Naive B cell (primary cell): ENCODE measurements around the gene DNAH7. TPM values are rescaled to one million over a fixed set of nuclear protein-coding genes. Genes with fewer than 3 reads are reported as not detected.

Experiments
- ATAC-seq, 2 donors: fragments of 150-1000 bp; cut with Tn5 transposase; 2 replicates each; pipeline ENCODE4 v1.10.0; 2021; ENCODE audit warnings: low read depth in 2 of 2, mild to moderate bottlenecking in 2 of 2, moderate library complexity in 2 of 2
- DNase-seq: peaks from one replicate; pipeline ENCODE4 v3.0.0; 2022
- H3K27ac Mint-ChIP-seq, 6 donors: one replicate each; pipeline ENCODE4 v1.8.0; 2020 to 2022; ENCODE audit warnings: mild to moderate bottlenecking in 6 of 6, mixed read lengths in 6 of 6, moderate library complexity in 5 of 6, inconsistent platforms in 2 of 6
- H3K27me3 Mint-ChIP-seq, 3 donors: one replicate each; pipeline ENCODE4 v1.8.0; 2021 to 2022; ENCODE audit warnings: mixed read lengths in 3 of 3, mild to moderate bottlenecking in 1 of 3
- H3K36me3 Mint-ChIP-seq, 2 donors: one replicate each; pipeline ENCODE4 v1.8.0; 2020 to 2022; ENCODE audit warnings: mixed read lengths in 2 of 2, inconsistent platforms in 1 of 2, mild to moderate bottlenecking in 1 of 2
- H3K4me1 Mint-ChIP-seq, 3 donors: one replicate each; pipeline ENCODE4 v1.8.0; 2020 to 2022; ENCODE audit warnings: mixed read lengths in 3 of 3, inconsistent platforms in 1 of 3, mild to moderate bottlenecking in 1 of 3, moderate library complexity in 1 of 3
- H3K4me3 Mint-ChIP-seq, 8 donors: one replicate each; pipeline ENCODE4 v1.8.0; 2020 to 2022; ENCODE audit warnings: mild to moderate bottlenecking in 8 of 8, mixed read lengths in 8 of 8, moderate library complexity in 8 of 8, inconsistent platforms in 2 of 8
- H3K9me3 Mint-ChIP-seq, 7 donors: one replicate each; pipeline ENCODE4 v1.8.0; 2020 to 2022; ENCODE audit warnings: mixed read lengths in 7 of 7, mild to moderate bottlenecking in 5 of 7, inconsistent platforms in 2 of 7, moderate library complexity in 1 of 7
- polyA plus RNA-seq, 6 donors: library from polyadenylated mRNA; unstranded; fragments of 300-500 nt; fragmentation: Illumina TruSeq; gene quantifications; one replicate each; pipeline ENCODE4 v1.2.3, GENCODE V29; 2021; ENCODE audit warnings: low read depth in 6 of 6

The DNAH7 gene
- polyA plus RNA-seq, 6 donors from 2014 or later, result 0.43 to 0.53 TPM; not detected in 4

DNA sequence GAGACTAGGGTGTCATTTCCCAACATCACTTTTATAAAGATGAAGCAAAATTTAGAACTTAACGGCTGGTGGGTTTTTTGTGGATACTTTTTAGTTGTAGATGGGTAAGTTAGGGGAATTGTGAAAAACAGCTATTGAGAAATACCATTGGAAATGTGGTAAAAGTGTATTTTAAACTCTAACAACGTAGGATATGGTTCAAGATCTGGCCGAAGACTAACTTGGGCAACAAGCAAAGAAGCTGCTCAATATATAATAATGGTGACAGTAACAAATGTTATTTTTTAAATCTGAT, 1.6 kb downstream of the DNAH7 start:
- peak overlapping the region in 4 of 8 donors; percentile 33 to 80 (median 48) for H3K4me3 Mint-ChIP-seq
- ATAC-seq, result no peak

DNA sequence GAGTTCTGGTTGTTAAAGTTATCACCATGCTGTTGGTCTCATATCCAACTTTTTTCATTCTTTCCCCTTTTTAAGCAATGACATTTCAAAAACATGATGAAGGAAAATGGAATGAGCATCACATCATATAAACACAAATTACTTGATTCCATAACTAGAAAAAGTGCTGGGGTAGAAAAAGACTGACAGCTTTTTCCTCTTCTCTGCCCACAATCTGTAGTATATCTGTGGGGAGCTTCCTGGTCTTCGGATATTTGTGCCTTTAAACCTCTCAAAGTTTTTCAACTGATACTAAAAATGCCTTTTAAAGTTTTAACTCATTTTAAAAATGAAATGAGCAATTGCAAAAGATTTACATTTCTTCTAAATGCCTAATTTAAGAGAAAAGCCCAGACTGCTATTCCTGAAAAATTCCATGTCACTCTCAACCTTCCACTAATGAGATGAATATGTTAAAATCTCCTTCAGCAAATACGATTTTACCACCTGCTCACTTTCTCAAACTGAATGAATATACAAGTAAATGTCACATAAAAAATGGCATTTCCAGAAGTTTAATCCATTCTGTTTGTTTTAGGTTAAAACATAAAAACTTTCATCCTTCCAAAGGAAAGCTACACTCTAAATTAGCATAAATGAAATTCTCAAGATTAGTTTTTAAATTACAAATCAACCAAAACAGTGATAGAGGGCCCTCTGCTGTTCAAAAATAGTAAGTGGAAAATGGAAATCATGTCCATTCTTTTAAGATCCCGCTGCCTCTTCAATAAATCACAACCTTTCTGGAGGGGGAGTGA, 2.1 kb downstream of the DNAH7 start:
- ATAC-seq (no peak), DNase-seq (peak; percentile 33)
- Mint-ChIP-seq H3K4me3 (peak overlapping the region in 4 of 8 donors; percentile 33 to 80 (median 48)), H3K9me3 (no peaks in the 10 kb centered on the region), H3K4me1 (peaks cover 4 to 13% (median 12%) of the 10 kb centered on the region in 3 donors), H3K36me3 (no peaks in the 10 kb centered on the region), H3K27ac (peak overlapping the region in 4 of 6 donors; percentile 34 to 87 (median 79)), H3K27me3 (peaks cover 0 to 7% (median 0%) of the 10 kb centered on the region in 3 donors)

More for the DNA sequence above, 1.6 kb downstream of the DNAH7 start:
- H3K36me3 Mint-ChIP-seq, result no peaks in the 10 kb centered on the region
- H3K9me3 Mint-ChIP-seq, result no peaks in the 10 kb centered on the region
- DNase-seq, result no peak
- peaks cover 0 to 7% (median 0%) of the 10 kb centered on the region in 3 donors for H3K27me3 Mint-ChIP-seq
- peaks cover 4 to 13% (median 12%) of the 10 kb centered on the region in 3 donors for H3K4me1 Mint-ChIP-seq
- peak overlapping the region in 4 of 6 donors; percentile 34 to 87 (median 79) for H3K27ac Mint-ChIP-seq

DNA sequence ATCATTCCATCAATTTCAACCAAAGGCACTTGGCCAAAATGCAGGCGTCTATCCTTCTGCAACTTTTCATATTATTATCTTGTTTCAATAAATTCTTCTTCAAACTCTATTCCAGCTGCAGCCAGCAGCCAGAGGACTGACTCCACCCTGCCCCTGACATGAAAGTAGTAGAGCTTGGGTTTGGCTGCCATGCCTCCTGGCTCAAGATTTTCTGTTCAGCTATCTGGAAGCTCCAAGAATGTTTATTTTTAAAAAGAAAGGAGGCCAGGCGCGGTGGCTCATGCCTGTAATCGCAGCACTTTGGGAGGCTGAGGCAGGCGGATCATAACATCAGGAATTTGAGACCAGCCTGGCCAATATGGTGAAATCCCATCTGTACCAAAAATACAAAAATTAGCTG, 4.9 kb downstream of the DNAH7 start:
- peaks cover 4 to 12% (median 11%) of the 10 kb centered on the region in 3 donors for H3K4me1 Mint-ChIP-seq
- H3K27ac Mint-ChIP-seq, result peak overlapping the region in 1 of 6 donors; percentile 68
- DNase-seq (no peak), ATAC-seq (no peak)
- no peaks in the 10 kb centered on the region for H3K36me3 Mint-ChIP-seq
- H3K27me3 Mint-ChIP-seq, result peaks cover 0 to 7% (median 0%) of the 10 kb centered on the region in 3 donors
- no peak overlapping the region for H3K4me3 Mint-ChIP-seq
- H3K9me3 Mint-ChIP-seq, result no peaks in the 10 kb centered on the region

DNA sequence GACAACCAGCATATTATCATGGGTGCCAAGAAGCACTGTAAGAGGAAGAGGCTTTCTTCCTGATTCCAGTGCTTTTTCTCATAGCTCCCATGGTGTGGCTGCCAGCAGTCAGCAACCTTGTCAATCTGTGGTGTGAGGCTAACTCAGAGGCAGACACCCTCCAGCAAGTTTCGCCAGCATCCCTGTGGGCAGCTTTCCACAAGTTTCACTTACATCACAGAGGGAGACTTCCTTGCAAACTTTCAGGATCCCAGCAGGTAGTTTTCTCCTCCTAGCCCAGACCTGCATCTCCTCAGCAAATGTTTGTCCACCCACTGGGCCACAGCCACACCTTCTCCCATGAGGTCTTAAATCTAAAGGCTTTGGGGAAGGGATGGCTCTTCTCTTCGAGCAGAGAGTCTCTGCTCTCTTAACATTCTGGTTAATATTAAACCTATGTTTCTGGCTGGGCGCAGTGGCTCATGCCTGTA, 9.1 kb downstream of the DNAH7 start:
- ATAC-seq, result no peak
- H3K9me3 Mint-ChIP-seq, result no peaks in the 10 kb centered on the region
- no peaks in the 10 kb centered on the region for H3K4me1 Mint-ChIP-seq
- H3K27ac Mint-ChIP-seq, result no peak overlapping the region
- peaks cover 0 to 13% (median 0%) of the 10 kb centered on the region in 3 donors for H3K27me3 Mint-ChIP-seq
- DNase-seq, result no peak
- no peak overlapping the region for H3K4me3 Mint-ChIP-seq
- no peaks in the 10 kb centered on the region for H3K36me3 Mint-ChIP-seq

DNA sequence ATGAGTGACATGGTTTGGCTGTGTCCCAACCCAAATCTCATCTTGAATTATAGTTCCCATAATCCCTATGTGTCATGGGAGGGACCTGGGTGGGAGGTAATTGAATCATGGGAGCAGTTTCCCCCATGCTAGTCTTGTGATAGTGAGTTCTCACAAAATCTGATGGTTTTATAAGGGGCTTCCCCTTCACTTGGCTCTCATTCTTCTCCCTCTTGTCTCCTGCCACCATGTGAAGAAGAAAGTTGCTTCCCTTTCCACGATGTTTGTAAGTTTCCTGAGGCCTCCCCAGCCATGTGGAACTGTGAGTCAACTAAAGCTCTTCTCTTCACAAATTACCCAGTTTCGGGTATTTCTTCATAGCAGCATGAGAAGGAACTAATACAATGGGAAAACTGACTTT, 14.0 kb downstream of the DNAH7 start:
- H3K4me1 Mint-ChIP-seq, result peaks cover 0 to 6% (median 5%) of the 10 kb centered on the region in 3 donors
- no peak overlapping the region for H3K4me3 Mint-ChIP-seq
- ATAC-seq (no peak), DNase-seq (no peak)
- H3K36me3 Mint-ChIP-seq, result no peaks in the 10 kb centered on the region
- H3K9me3 Mint-ChIP-seq, result no peaks in the 10 kb centered on the region
- no peak overlapping the region for H3K27ac Mint-ChIP-seq
- H3K27me3 Mint-ChIP-seq, result peaks cover 0 to 6% (median 0%) of the 10 kb centered on the region in 3 donors

DNA sequence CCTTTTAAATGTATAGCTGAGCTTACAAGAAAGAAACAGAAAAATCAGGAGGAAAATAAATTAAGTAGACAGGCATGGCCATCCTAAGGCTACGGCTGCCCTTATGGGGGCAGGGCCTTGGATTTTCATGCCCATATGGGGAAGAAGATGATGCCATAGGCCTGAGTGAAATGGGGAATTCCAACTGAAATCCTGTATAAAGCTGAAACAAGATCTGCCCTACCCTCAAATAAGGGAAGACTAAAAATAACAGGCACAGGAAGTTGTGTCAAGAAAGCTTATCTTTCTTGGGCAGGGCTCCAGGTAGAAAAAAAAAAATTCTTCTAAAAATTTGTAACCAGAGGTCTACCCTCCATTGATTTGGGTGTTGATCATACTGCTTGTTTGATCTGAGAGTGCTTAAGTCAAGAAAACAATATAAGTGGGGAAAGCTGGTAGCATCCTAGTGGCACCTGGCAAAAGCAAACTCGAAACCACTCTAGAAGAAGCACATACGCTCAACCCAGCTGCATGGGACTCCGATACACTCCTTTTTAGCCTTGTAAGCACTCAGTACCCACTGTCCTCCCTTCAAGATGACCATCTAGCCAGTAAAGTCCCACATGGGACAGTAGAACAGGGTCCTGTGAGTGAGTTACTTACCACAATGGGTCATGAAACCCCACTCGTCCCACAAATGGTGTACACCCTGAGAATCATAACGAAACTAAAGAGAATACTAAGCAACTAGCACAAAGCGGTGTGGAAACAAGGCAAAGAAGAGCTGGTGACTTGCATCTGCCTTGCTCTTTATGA, 22.3 kb downstream of the DNAH7 start:
- Mint-ChIP-seq H3K27me3 (peaks cover 0 to 7% (median 0%) of the 10 kb centered on the region in 3 donors), H3K4me1 (peaks cover 4 to 13% (median 10%) of the 10 kb centered on the region in 3 donors), H3K36me3 (no peaks in the 10 kb centered on the region), H3K9me3 (peaks cover 0 to 3% (median 2%) of the 10 kb centered on the region in 7 donors), H3K4me3 (no peak overlapping the region), H3K27ac (peak overlapping the region in 1 of 6 donors; percentile 3)
- ATAC-seq, result peak; percentile 14 to 52
- DNase-seq, result no peak

DNA sequence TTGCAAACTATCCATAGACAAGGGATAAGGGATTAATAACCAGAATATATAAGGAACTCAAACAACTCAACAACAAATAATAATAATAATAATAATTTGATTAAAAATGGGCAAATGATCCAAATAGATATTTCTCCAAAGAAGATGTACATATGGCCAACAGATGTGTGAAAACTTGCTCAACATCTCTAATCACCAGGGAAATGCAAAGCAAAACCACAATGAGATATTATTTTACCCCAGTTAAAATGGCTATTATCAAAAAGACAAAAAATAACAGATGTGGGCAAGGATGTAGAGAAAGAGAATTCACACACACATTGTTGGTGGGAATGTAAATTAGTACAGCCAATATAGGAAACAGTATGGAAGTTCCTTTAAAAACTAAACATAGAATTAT, 26.9 kb downstream of the DNAH7 start:
- Mint-ChIP-seq H3K9me3 (peaks cover 11 to 49% (median 41%) of the 10 kb centered on the region in 7 donors), H3K4me3 (no peak overlapping the region), H3K4me1 (peaks cover 4 to 13% (median 10%) of the 10 kb centered on the region in 3 donors), H3K27ac (no peak overlapping the region), H3K27me3 (peaks cover 0 to 7% (median 5%) of the 10 kb centered on the region in 3 donors), H3K36me3 (peaks cover 27 to 32% of the 10 kb centered on the region in 2 donors)
- ATAC-seq, result no peak
- DNase-seq, result no peak

DNA sequence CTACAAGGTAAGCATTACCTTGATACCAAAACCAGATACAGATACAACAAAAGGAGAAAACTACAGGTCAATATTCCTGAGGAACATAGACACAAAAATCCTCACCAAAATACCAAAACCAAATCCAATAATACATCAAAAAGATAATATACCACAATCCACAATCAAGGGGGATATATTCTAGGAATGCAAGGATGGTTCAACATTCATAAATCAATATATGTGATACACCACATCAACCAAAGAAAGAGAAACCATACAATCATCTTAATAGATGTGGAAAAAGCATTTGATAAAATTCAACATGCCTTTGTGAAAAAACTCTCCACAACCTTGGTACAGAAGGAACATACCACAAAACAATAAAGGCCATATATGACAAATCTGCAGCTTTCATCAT, 28.4 kb downstream of the DNAH7 start:
- H3K36me3 Mint-ChIP-seq, result peaks cover 27 to 32% of the 10 kb centered on the region in 2 donors
- DNase-seq (no peak), ATAC-seq (no peak)
- no peak overlapping the region for H3K27ac Mint-ChIP-seq
- H3K27me3 Mint-ChIP-seq, result peaks cover 0 to 12% (median 10%) of the 10 kb centered on the region in 3 donors
- peaks cover 11 to 50% (median 45%) of the 10 kb centered on the region in 7 donors for H3K9me3 Mint-ChIP-seq
- no peak overlapping the region for H3K4me3 Mint-ChIP-seq
- H3K4me1 Mint-ChIP-seq, result peaks cover 0 to 2% (median 0%) of the 10 kb centered on the region in 3 donors

DNA sequence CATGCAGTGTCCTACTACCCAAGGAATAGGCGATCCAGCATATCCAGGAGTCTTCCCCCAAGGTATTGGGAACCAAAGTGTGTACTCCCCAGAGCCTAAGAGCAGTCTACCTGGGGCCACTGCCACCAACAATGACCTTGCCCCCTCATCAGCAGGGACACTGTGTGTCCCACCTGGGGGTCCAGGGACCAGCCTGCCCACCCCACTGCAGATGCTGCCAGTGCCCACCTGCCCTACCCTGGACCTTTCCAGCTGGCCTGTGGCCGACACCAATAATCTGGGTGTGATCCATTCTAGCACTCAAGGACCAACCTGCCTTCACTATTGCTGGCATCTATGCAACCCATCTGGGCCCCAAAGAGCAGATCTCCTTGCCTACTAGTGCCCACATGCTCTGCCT, 32.2 kb downstream of the DNAH7 start:
- Mint-ChIP-seq H3K9me3 (peaks cover 19 to 55% (median 46%) of the 10 kb centered on the region in 7 donors), H3K4me3 (no peak overlapping the region), H3K4me1 (no peaks in the 10 kb centered on the region), H3K36me3 (peaks cover 27 to 39% of the 10 kb centered on the region in 2 donors), H3K27me3 (peaks cover 4 to 24% (median 17%) of the 10 kb centered on the region in 3 donors), H3K27ac (no peak overlapping the region)
- ATAC-seq (no peak), DNase-seq (no peak)

DNA sequence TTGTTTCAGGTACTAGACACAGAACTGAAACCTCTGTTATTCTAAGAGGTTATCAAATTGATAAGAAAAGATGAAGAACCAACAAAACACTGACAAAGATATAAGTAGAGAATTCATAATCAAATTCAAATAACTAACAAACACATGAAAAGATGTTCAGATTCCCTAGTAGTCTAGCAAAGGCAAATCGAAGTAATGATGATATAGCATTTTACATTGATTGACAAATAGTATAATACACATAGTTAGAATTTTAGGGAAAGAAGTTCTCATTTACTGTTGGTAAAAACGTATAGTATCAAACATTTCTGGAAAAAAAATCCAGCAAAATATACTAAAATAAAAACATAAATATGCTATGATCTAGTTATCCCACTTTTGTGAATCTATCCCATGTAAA, 50.6 kb downstream of the DNAH7 start:
- Mint-ChIP-seq H3K4me1 (no peaks in the 10 kb centered on the region), H3K4me3 (no peak overlapping the region), H3K9me3 (peaks cover 0 to 11% (median 3%) of the 10 kb centered on the region in 7 donors), H3K27me3 (peaks cover 0 to 14% (median 4%) of the 10 kb centered on the region in 3 donors), H3K36me3 (no peaks in the 10 kb centered on the region), H3K27ac (no peak overlapping the region)
- ATAC-seq, result no peak
- no peak for DNase-seq

DNA sequence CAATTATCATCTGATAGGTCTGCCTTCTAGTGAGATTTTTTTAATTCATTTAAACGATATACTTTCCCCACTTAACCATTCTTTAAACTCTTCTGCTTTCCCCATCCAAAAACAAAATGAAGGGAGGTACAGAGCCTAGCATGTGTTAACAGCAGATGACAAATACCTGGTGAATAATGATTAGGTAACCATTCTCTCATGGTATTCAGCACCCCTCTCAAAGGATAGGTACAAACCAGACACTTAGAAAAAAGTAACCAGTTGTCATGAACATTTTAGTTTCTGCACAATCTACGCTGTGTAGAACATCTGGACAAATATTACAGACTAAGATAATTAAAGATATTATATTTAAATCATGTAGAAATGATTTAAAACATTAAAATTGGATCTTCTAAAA, 56.3 kb downstream of the DNAH7 start:
- H3K4me1 Mint-ChIP-seq, result no peaks in the 10 kb centered on the region
- DNase-seq (no peak), ATAC-seq (no peak)
- H3K27me3 Mint-ChIP-seq, result peaks cover 0 to 14% (median 8%) of the 10 kb centered on the region in 3 donors
- H3K4me3 Mint-ChIP-seq, result no peak overlapping the region
- no peak overlapping the region for H3K27ac Mint-ChIP-seq
- peaks cover 4 to 7% of the 10 kb centered on the region in 2 donors for H3K36me3 Mint-ChIP-seq
- H3K9me3 Mint-ChIP-seq, result peaks cover 4 to 14% (median 8%) of the 10 kb centered on the region in 7 donors

DNA sequence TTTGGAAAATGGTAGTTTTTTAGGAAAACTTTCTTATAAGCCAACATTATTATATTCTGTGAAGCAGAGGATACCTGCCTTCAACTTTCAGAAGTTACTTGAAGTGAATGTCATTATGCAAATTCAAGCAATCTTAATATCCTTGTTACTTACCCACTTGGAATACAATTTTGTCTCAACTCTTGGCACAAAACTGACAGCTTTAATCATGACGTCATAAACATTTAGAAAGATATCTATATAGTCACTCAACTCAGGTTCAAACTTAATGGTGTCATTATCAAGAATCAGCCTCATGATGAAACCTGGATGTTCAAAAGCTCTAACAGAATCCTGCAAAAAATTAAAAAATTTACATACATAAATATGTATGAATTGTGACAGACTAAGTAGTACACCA, 68.1 kb downstream of the DNAH7 start:
- Mint-ChIP-seq H3K9me3 (peaks cover 0 to 14% (median 9%) of the 10 kb centered on the region in 7 donors), H3K4me3 (no peak overlapping the region), H3K4me1 (no peaks in the 10 kb centered on the region), H3K27ac (no peak overlapping the region), H3K36me3 (peaks cover 0 to 3% of the 10 kb centered on the region in 2 donors), H3K27me3 (peaks cover 0 to 8% (median 0%) of the 10 kb centered on the region in 3 donors)
- ATAC-seq, result no peak
- no peak for DNase-seq

DNA sequence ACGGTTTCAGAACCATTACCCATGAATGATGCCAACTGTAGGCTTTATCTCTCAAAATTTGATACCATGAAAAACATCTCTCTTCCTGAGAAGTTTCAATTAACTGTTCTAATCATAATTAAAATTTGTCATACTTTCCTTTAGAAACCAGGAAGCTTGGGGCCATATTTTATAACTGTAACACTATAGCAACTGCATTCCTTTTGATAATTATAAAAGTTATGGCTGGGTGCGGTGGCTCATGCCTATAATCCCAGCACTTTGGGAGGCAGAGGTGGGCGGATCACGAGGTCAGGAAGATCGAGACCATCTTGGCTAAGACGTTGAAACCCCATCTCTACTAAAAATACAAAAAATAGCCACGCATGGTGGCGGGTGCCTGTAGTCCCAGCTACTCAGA, 70.6 kb downstream of the DNAH7 start:
- DNase-seq, result no peak
- no peaks in the 10 kb centered on the region for H3K36me3 Mint-ChIP-seq
- ATAC-seq, result no peak
- H3K4me1 Mint-ChIP-seq, result no peaks in the 10 kb centered on the region
- H3K27me3 Mint-ChIP-seq, result peaks cover 0 to 8% (median 0%) of the 10 kb centered on the region in 3 donors
- H3K27ac Mint-ChIP-seq, result no peak overlapping the region
- H3K4me3 Mint-ChIP-seq, result no peak overlapping the region
- H3K9me3 Mint-ChIP-seq, result no peaks in the 10 kb centered on the region
